GM12892 (cell line): ENCODE measurements around the gene TMEM38A.

Experiments
- POLR2A ChIP-seq: IDR thresholded peaks from 2 replicates; pipeline ENCODE4 v1.6.1; 2011; ENCODE audit warnings: low read depth, low read length, control low read depth
- TAF1 ChIP-seq: IDR thresholded peaks from 2 replicates; pipeline ENCODE4 v1.6.1; 2011; ENCODE audit warnings: low read depth, mild to moderate bottlenecking, control low read depth, low read length, borderline replicate concordance

DNA sequence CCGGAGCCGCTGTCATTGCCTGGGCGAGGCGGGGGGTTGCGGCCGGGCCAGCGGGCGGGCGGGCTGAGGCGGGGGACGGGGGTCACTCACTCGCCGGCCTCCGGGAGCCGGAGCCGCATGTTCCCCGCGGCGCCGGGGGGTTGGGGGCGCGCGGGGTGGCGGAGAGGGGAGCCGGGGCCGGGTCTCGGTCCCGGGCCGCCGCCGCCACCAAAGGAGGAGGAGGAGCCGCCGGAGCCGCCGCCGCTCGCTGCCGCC, 33.1 kb upstream of the TMEM38A start:
- TF ChIP-seq POLR2A, result no peak
- no peak for TF ChIP-seq TAF1
